HepG2 (cell line): ENCODE results near the gene RPS19BP1. TPM values are rescaled to one million over a fixed set of nuclear protein-coding genes. Genes with fewer than 3 reads are reported as not detected.

ENCODE experiments used
- AFF4 ChIP-seq: sonication (generic); formaldehyde crosslinking; IDR thresholded peaks from 2 replicates; pipeline ENCODE4 v1.4.0; 2020; ENCODE audit warnings: missing genetic modification reagents
- AHR ChIP-seq: IDR thresholded peaks from 2 replicates; pipeline ENCODE4 v1.6.1; 2018; ENCODE audit warnings: missing genetic modification reagents, missing compliant biosample characterization
- CC2D1A ChIP-seq: sonication (generic); formaldehyde crosslinking; IDR thresholded peaks from 2 replicates; pipeline ENCODE4 v1.8.1; 2023; ENCODE audit warnings: mild to moderate bottlenecking, missing genetic modification reagents
- FOXO1 ChIP-seq: sonication (generic); formaldehyde crosslinking; IDR thresholded peaks from 2 replicates; pipeline ENCODE4 v1.4.0; 2020; ENCODE audit warnings: missing genetic modification reagents
- HMGXB3 ChIP-seq: sonication (generic); formaldehyde crosslinking; IDR thresholded peaks from 2 replicates; pipeline ENCODE4 v1.4.0; 2020; ENCODE audit warnings: missing genetic modification reagents, borderline replicate concordance
- KAT8 ChIP-seq: IDR thresholded peaks from 2 replicates; pipeline ENCODE4 v1.6.1; 2016; ENCODE audit warnings: missing genetic modification reagents, missing compliant biosample characterization
- MED13 ChIP-seq: sonication (generic); formaldehyde crosslinking; IDR thresholded peaks from 2 replicates; pipeline ENCODE4 v1.5.0; 2020; ENCODE audit warnings: missing genetic modification reagents
- RBFOX2 ChIP-seq: fragments of 200-400 bp; formaldehyde crosslinking; IDR thresholded peaks from 2 replicates; pipeline ENCODE4 v1.6.1; 2017; ENCODE audit warnings: low read depth, mild to moderate bottlenecking, low read length
- RFX3 ChIP-seq: IDR thresholded peaks from 2 replicates; pipeline ENCODE4 v1.6.1; 2016; ENCODE audit warnings: missing biosample characterization, missing genetic modification reagents
- SALL1 ChIP-seq: sonication (generic); formaldehyde crosslinking; IDR thresholded peaks from 2 replicates; pipeline ENCODE4 v1.8.0; 2022; ENCODE audit warnings: mild to moderate bottlenecking, missing genetic modification reagents
- SCMH1 ChIP-seq: sonication (generic); formaldehyde crosslinking; IDR thresholded peaks from 2 replicates; pipeline ENCODE4 v1.9.0; 2021; ENCODE audit warnings: missing genetic modification reagents, mild to moderate bottlenecking, borderline replicate concordance
- SP2 ChIP-seq: sonication (generic); formaldehyde crosslinking; IDR thresholded peaks from 2 replicates; pipeline ENCODE4 v1.5.1; 2020; ENCODE audit warnings: mild to moderate bottlenecking, missing genetic modification reagents
- SRSF1 ChIP-seq: fragments of 200-400 bp; formaldehyde crosslinking; optimal IDR thresholded peaks from 2 replicates; pipeline ENCODE3; 2017; ENCODE audit warnings: mild to moderate bottlenecking, low read depth, low read length, moderate library complexity
- TOPORS ChIP-seq: sonication (generic); formaldehyde crosslinking; IDR thresholded peaks from 2 replicates; pipeline ENCODE4 v1.8.0; 2023; ENCODE audit warnings: mild to moderate bottlenecking, missing genetic modification reagents
- TRIM22 ChIP-seq: fragments of 450-650 bp; IDR thresholded peaks from 2 replicates; pipeline ENCODE4 v1.6.1; 2017
- ZKSCAN1 ChIP-seq: fragments of 150-350 bp; IDR thresholded peaks from 2 replicates; pipeline ENCODE4 v1.6.1; 2014; ENCODE audit warnings: low read length
- ZNF274 ChIP-seq: sonication (generic); formaldehyde crosslinking; IDR thresholded peaks from 2 replicates; pipeline ENCODE4 v1.5.1; 2020; ENCODE audit warnings: mild to moderate bottlenecking, missing genetic modification reagents
- polyA plus RNA-seq, 8 experiments: library from polyadenylated mRNA; depleted of rRNA in 3 of 8; stranded (reverse) in 7 of 8; unstranded in 1 of 8; fragments of >200 nt; fragmentation: Illumina TruSeq in 4 of 8; extraction: Trizol in 4 of 8; gene quantifications; 2 replicates each; pipeline versions ENCODE4 v1.2.1 to v1.2.3, GENCODE V29; 2011 to 2016; ENCODE audit warnings: low read depth in 4 of 8, missing spikeins in 1 of 8, mixed read lengths in 1 of 8; ENCODE audit not compliant: insufficient read depth in 1 of 8
- total RNA-seq, 5 experiments: library from RNA; depleted of rRNA; stranded (reverse); fragments of >200 nt; fragmentation: Illumina TruSeq; extraction: Trizol; gene quantifications; 2 replicates each; pipeline ENCODE4 v1.2.3, GENCODE V29; 2016; ENCODE audit warnings: low read depth in 1 of 5

The RPS19BP1 gene
- total and polyA plus RNA-seq, 2 of the 13 experiments (the other 11 are each of a cell fraction or from before 2014, with no cell fraction given): 44.3 to 81.3 TPM

- TF ChIP-seq SALL1 (CRISPR knock-in tag) (peak; percentile 90), ZKSCAN1 (peak; percentile 78; the same call in 1 of the 2 replicates), TOPORS (CRISPR knock-in tag) (peak; percentile 78), RBFOX2 (peak; percentile 78), AHR (CRISPR knock-in tag) (peak; percentile 89; the same call in 1 of the 2 replicates), RFX3 (CRISPR knock-in tag) (no peak), HMGXB3 (peak; percentile 61; the same call in 1 of the 2 replicates), AFF4 (0 out of 2 replicates have a peak, but pooled peaks have one; percentile 55), CC2D1A (CRISPR knock-in tag) (peak; percentile 67; the same call in 1 of the 2 replicates), SCMH1 (CRISPR knock-in tag) (no peak), FOXO1 (peak; percentile 73), TRIM22 (no peak), SP2 (CRISPR knock-in tag) (peak; percentile 59), ZNF274 (CRISPR knock-in tag) (peak; percentile 79; the same call in 1 of the 2 replicates), KAT8 (peak; percentile 76), SRSF1 (peak; percentile 47), MED13 (CRISPR knock-in tag) (no peak; the same call in 1 of the 2 replicates)
Measured at GRCh38 chr22:39528681-39529486, 3.7 kb downstream of the RPS19BP1 start (continued).
